HepG2 (cell line): Measurements from ENCODE around the gene MRGPRF. TPM values are rescaled to one million over a fixed set of nuclear protein-coding genes. Genes with fewer than 3 reads are reported as not detected.

ENCODE experiments used
- ATAC-seq: fragments of 200-7000 bp; cut with Tn5 transposase; 3 replicates; pipeline ENCODE4 v1.9.1; 2020; ENCODE audit warnings: mild to moderate bottlenecking, moderate library complexity
- BruUV-seq: library from RNA; stranded (reverse); fragments of 400-500 nt; replicated peaks from 2 replicates; lab custom pipeline; 2021; lab: Mats Ljungman, UMichigan
- CTCF ChIA-PET: fragments of 300-600 bp; formaldehyde crosslinking; extraction: SDS; loops from one replicate; lab custom pipeline; 2021; ENCODE audit warnings: low total read pairs, inconsistent platforms, low intra/inter-chr PET ratio; lab: Yijun Ruan, JAX
- POLR2A ChIA-PET: fragments of 350-600 bp; sonication (Branson Sonifier 250); formaldehyde crosslinking; loops from one replicate; lab custom pipeline; 2020; ENCODE audit warnings: antibody characterized with exemption, inconsistent platforms; lab: Yijun Ruan, JAX
- DNase-seq: peaks from one replicate; pipeline ENCODE4 v3.0.0-alpha.2; 2015; ENCODE audit warnings: low spot score
- FAIRE-seq: peaks from 3 replicates; lab custom pipeline; 2011; peaks lifted over from hg19 to GRCh38; lab: Jason Lieb, UNC
- H2AFZ ChIP-seq: one replicate; pipeline ENCODE4 v1.6.1; 2011; ENCODE audit warnings: low read length, inconsistent platforms
- H3K27ac ChIP-seq: fragments of 300-600 bp; 3 replicates; pipeline ENCODE4 v1.8.0; 2011; ENCODE audit warnings: mixed run types, mild to moderate bottlenecking, mixed read lengths, low read length, inconsistent platforms; ENCODE audit not compliant: insufficient read depth; ENCODE audit errors: extremely low read length
- H3K27me3 ChIP-seq, 2 experiments: fragments of 200-600 bp in 1 of 2; 2 replicates in 1 of 2; 3 replicates in 1 of 2; pipeline versions ENCODE4 v1.6.0 to v1.8.0; 2011; ENCODE audit warnings: low read length in 2 of 2, mild to moderate bottlenecking in 2 of 2, moderate library complexity in 2 of 2, inconsistent platforms in 1 of 2; ENCODE audit not compliant: insufficient read depth in 2 of 2, control insufficient read depth in 1 of 2
- H3K36me3 ChIP-seq, 2 experiments: fragments of 200-600 bp in 1 of 2; replicated peaks in 1 of 2; 2 replicates in 1 of 2; 3 replicates in 1 of 2; pipeline versions ENCODE4 v1.5.1 to v1.8.0; 2011; ENCODE audit warnings: low read length in 2 of 2, inconsistent platforms in 1 of 2; ENCODE audit not compliant: insufficient read depth in 2 of 2, control insufficient read depth in 1 of 2
- H3K4me1 ChIP-seq: 2 replicates; pipeline ENCODE4 v1.5.1; 2012; ENCODE audit warnings: low read length, inconsistent platforms; ENCODE audit not compliant: insufficient read depth
- H3K4me2 ChIP-seq: 2 replicates; pipeline ENCODE4 v1.6.0; 2011; ENCODE audit warnings: low read depth, low read length, inconsistent platforms
- H3K4me3 ChIP-seq, 3 experiments: fragments of 200-600 bp in 1 of 3; sonication (generic), shearing (Covaris generic) in 1 of 3; replicated peaks in 1 of 3; 2 replicates each; pipeline ENCODE4 v1.5.1; 2011 to 2016; ENCODE audit warnings: low read length in 3 of 3, inconsistent platforms in 2 of 3, low read depth in 2 of 3, mild to moderate bottlenecking in 2 of 3, control low read depth in 1 of 3, mixed read lengths in 1 of 3; ENCODE audit not compliant: insufficient read depth in 1 of 3
- H3K79me2 ChIP-seq: one replicate; pipeline ENCODE4 v1.6.1; 2011; ENCODE audit warnings: low read length, inconsistent platforms; ENCODE audit not compliant: insufficient read depth
- H3K9ac ChIP-seq: 2 replicates; pipeline ENCODE4 v1.6.0; 2011; ENCODE audit warnings: mild to moderate bottlenecking, low read depth, low read length, inconsistent platforms; ENCODE audit not compliant: insufficient read depth
- H3K9me3 ChIP-seq: 2 replicates; pipeline ENCODE4 v1.5.1; 2012; ENCODE audit warnings: mild to moderate bottlenecking, low read length
- H4K20me1 ChIP-seq: 2 replicates; pipeline ENCODE4 v1.6.0; 2011; ENCODE audit warnings: inconsistent platforms, mild to moderate bottlenecking, low read length, moderate library complexity; ENCODE audit not compliant: insufficient read depth
- DBP ChIP-seq: sonication (generic); formaldehyde crosslinking; IDR thresholded peaks from 2 replicates; pipeline ENCODE4 v1.4.0; 2020; ENCODE audit warnings: missing genetic modification reagents; ENCODE audit errors: not compliant biosample characterization
- EED ChIP-seq: sonication (generic); formaldehyde crosslinking; IDR thresholded peaks from 2 replicates; pipeline ENCODE4 v1.5.0; 2020; ENCODE audit warnings: mild to moderate bottlenecking, missing genetic modification reagents
- HDAC2 ChIP-seq: sonication (generic); formaldehyde crosslinking; IDR thresholded peaks from 2 replicates; pipeline ENCODE4 v1.4.0; 2020; ENCODE audit warnings: missing genetic modification reagents
- MYNN ChIP-seq: sonication (generic); formaldehyde crosslinking; IDR thresholded peaks from 2 replicates; pipeline ENCODE4 v1.4.0; 2020; ENCODE audit warnings: mild to moderate bottlenecking, low read depth, missing genetic modification reagents
- NAIF1 ChIP-seq: sonication (generic); formaldehyde crosslinking; IDR thresholded peaks from 2 replicates; pipeline ENCODE4 v1.5.0; 2020; ENCODE audit warnings: mild to moderate bottlenecking, missing genetic modification reagents, borderline replicate concordance
- POLR2G ChIP-seq: fragments of 200-400 bp; formaldehyde crosslinking; IDR thresholded peaks from 2 replicates; pipeline ENCODE4 v1.6.1; 2018; ENCODE audit warnings: mild to moderate bottlenecking, low read depth, low read length, moderate library complexity
- PRMT3 ChIP-seq: sonication (generic); formaldehyde crosslinking; IDR thresholded peaks from 2 replicates; pipeline ENCODE4 v1.8.1; 2022; ENCODE audit warnings: low read depth, mild to moderate bottlenecking, moderate library complexity, missing genetic modification reagents, borderline replicate concordance
- SATB2 ChIP-seq: sonication (generic); formaldehyde crosslinking; IDR thresholded peaks from 2 replicates; pipeline ENCODE4 v1.5.0; 2020; ENCODE audit warnings: missing genetic modification reagents
- TMF1 ChIP-seq: sonication (generic); formaldehyde crosslinking; IDR thresholded peaks from 2 replicates; pipeline ENCODE4 v1.8.1; 2022; ENCODE audit warnings: low read depth, missing genetic modification reagents
- ZBTB37 ChIP-seq: sonication (generic); formaldehyde crosslinking; IDR thresholded peaks from 2 replicates; pipeline ENCODE4 v1.4.0; 2020; ENCODE audit warnings: mild to moderate bottlenecking, missing genetic modification reagents
- ZFP82 ChIP-seq: sonication (generic); formaldehyde crosslinking; IDR thresholded peaks from 2 replicates; pipeline ENCODE4 v1.5.1; 2020; ENCODE audit warnings: mild to moderate bottlenecking, missing genetic modification reagents, borderline replicate concordance
- ZFY ChIP-seq: sonication (generic); formaldehyde crosslinking; IDR thresholded peaks from 2 replicates; pipeline ENCODE4 v1.4.0; 2020; ENCODE audit warnings: missing genetic modification reagents
- ZNF235 ChIP-seq: sonication (generic); formaldehyde crosslinking; IDR thresholded peaks from 2 replicates; pipeline ENCODE4 v1.8.1; 2023; ENCODE audit warnings: mild to moderate bottlenecking, missing genetic modification reagents, borderline replicate concordance
- ZNF512 ChIP-seq: sonication (generic); formaldehyde crosslinking; IDR thresholded peaks from 2 replicates; pipeline ENCODE4 v1.4.0; 2020; ENCODE audit warnings: mild to moderate bottlenecking, missing genetic modification reagents
- ZNF552 ChIP-seq: sonication (generic); formaldehyde crosslinking; IDR thresholded peaks from 2 replicates; pipeline ENCODE4 v1.9.0; 2022; ENCODE audit warnings: missing genetic modification reagents, mild to moderate bottlenecking, borderline replicate concordance
- WGBS: methylation state at CpG from one replicate; pipeline ENCODE4 v1.1.6; 2017; ENCODE audit warnings: low lambda C conversion rate; 5-methylcytosine and 5-hydroxymethylcytosine counted together
- in situ Hi-C: cut with HindIII; loops from 2 replicates; pipeline ENCODE4 v1.10.0; 2017; ENCODE audit warnings: low pct_unique_long_range_greater_than_20kb; ENCODE audit not compliant: extremely low pct_ligation_motif_present
- intact Hi-C: fragments of 100-400 bp; cut with micrococcal nuclease; formaldehyde crosslinking; loops from one replicate; pipeline ENCODE4 v1.10.0; 2022; ENCODE audit not compliant: unreplicated experiment
- polyA plus RNA-seq, 8 experiments: library from polyadenylated mRNA; depleted of rRNA in 3 of 8; stranded (reverse) in 7 of 8; unstranded in 1 of 8; fragments of >200 nt; fragmentation: Illumina TruSeq in 4 of 8; extraction: Trizol in 4 of 8; gene quantifications; 2 replicates each; pipeline versions ENCODE4 v1.2.1 to v1.2.3, GENCODE V29; 2011 to 2016; ENCODE audit warnings: low read depth in 4 of 8, missing spikeins in 1 of 8, mixed read lengths in 1 of 8; ENCODE audit not compliant: insufficient read depth in 1 of 8
- total RNA-seq, 5 experiments: library from RNA; depleted of rRNA; stranded (reverse); fragments of >200 nt; fragmentation: Illumina TruSeq; extraction: Trizol; gene quantifications; 2 replicates each; pipeline ENCODE4 v1.2.3, GENCODE V29; 2016; ENCODE audit warnings: low read depth in 1 of 5
- TF ChIP-seq, protein P1 (sequence below): sonication (generic); formaldehyde crosslinking; IDR thresholded peaks from 2 replicates; pipeline ENCODE4 v1.5.1; 2020; ENCODE audit warnings: missing genetic modification reagents, mild to moderate bottlenecking, borderline replicate concordance

Gene MRGPRF
- total and polyA plus RNA-seq, 2 of the 13 experiments (the other 11 are each of a cell fraction or from before 2014, with no cell fraction given), result not detected

DNA sequence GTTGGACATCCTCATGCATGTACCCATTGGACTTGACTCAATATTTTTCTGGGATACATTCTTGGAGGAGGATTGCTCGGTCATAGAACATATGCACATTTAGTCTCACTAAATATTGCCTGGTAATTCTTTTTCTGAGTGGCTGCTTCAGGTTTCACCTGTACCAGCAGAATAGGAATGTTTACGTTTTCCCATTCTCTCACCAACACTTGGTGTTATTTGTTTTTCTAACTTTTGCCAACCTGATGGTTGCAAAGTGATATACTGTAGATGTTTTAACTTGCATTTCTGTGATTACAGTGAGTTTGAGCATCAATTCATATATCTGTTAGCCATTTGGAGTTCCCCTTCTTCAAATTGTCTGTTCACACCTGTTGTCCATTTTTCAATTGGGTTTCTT is 30.9 kb downstream of the MRGPRF start:
- peaks cover 6 to 26% of the 10 kb centered on the region in 2 experiments; a peak in 2 of 5 replicates for H3K27me3 ChIP-seq
- H3K4me3 ChIP-seq, result no peak overlapping the region
- H3K79me2 ChIP-seq, result no peaks in the 10 kb centered on the region
- CTCF ChIA-PET, result no interaction called here
- WGBS, result 30% methylated on average over 2 of the region's 2 CpGs
- in situ Hi-C loops (no loop called here), intact Hi-C loops (no loop called here)
- H4K20me1 ChIP-seq, result no peaks in the 10 kb centered on the region
- FAIRE-seq, result no peak
- BruUV-seq, result no TSS peak
- no peak for TF ChIP-seq ZFP82 (CRISPR knock-in tag)
- no peak for TF ChIP-seq TMF1 (CRISPR knock-in tag)
- no peak for TF ChIP-seq ZNF235 (CRISPR knock-in tag)
- no peak for TF ChIP-seq ZFY (CRISPR knock-in tag)
- no peak for TF ChIP-seq PRMT3 (CRISPR knock-in tag)
- no peak for TF ChIP-seq NAIF1 (CRISPR knock-in tag)
- TF ChIP-seq SATB2 (CRISPR knock-in tag), result no peak
- no peak for TF ChIP-seq EED (CRISPR knock-in tag)
- no peaks in the 10 kb centered on the region for H3K4me1 ChIP-seq
- no peak for DNase-seq
- no peaks in the 10 kb centered on the region for H3K36me3 ChIP-seq
- ATAC-seq, result no peak
- no peak overlapping the region for H3K4me2 ChIP-seq
- POLR2A ChIA-PET, result no interaction called here
- H2AFZ ChIP-seq, result no peak overlapping the region
- H3K9ac ChIP-seq, result no peak overlapping the region
- H3K27ac ChIP-seq, result no peak overlapping the region
- H3K9me3 ChIP-seq, result no peaks in the 10 kb centered on the region

DNA sequence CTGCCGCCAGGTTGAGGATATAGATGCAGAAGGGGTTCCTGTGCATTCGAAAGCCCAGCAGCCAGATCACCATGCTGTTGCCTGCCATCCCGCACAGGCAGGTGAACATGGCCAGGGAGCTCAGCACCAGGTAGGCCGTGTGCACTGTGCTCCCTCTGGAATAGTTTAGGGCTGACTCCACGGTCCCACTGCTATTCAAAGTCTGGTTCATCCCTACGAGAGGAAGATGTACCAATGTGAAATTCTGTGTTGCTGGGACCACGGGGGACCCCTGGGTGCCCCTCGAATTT is 32.3 kb downstream of the MRGPRF start, which contains the start of gene MRGPRD:
Gene MRGPRD (minus strand): TSS at position 211 of the 290 bp plus-strand sequence. CDS start 0 bp downstream, at position 211.
- no TSS peak for BruUV-seq
- H3K4me3 ChIP-seq, result no peak within 1 kb of the TSS
- H3K27ac ChIP-seq, result no peak within 1 kb of the TSS
- ChIA-PET CTCF (no interaction called here), POLR2A (no interaction called here)
- H3K4me1 ChIP-seq, result no peaks in the 10 kb centered on the region
- ATAC-seq, result peak; percentile 35; the same call in 1 of the 3 replicates
- H3K4me2 ChIP-seq, result no peak within 1 kb of the TSS
- peaks cover 6 to 26% of the 10 kb centered on the region in 2 experiments; a peak in 2 of 5 replicates for H3K27me3 ChIP-seq
- no peaks in the 10 kb centered on the region for H4K20me1 ChIP-seq
- no peaks in the 10 kb centered on the region for H3K9me3 ChIP-seq
- H3K9ac ChIP-seq, result no peak within 1 kb of the TSS
- H3K79me2 ChIP-seq, result no peaks in the 10 kb centered on the region
- 15% methylated on average over 6 of the region's 8 CpGs for WGBS
- H2AFZ ChIP-seq, result no peak within 1 kb of the TSS
- no peak for FAIRE-seq
- DNase-seq, result no peak
- intact Hi-C loops (no loop called here), in situ Hi-C loops (no loop called here)
- no peaks in the 10 kb centered on the region for H3K36me3 ChIP-seq
- no peak for TF ChIP-seq ZNF512 (CRISPR knock-in tag)
- TF ChIP-seq HDAC2 (CRISPR knock-in tag), result no peak
- no peak for TF ChIP-seq MYNN (CRISPR knock-in tag)
- TF ChIP-seq DBP (CRISPR knock-in tag), result no peak
- no peak for TF ChIP-seq ZNF552 (CRISPR knock-in tag)
- no peak for TF ChIP-seq ZBTB37 (CRISPR knock-in tag)
- no peak for TF ChIP-seq POLR2G
- TF ChIP-seq, protein P1, sequence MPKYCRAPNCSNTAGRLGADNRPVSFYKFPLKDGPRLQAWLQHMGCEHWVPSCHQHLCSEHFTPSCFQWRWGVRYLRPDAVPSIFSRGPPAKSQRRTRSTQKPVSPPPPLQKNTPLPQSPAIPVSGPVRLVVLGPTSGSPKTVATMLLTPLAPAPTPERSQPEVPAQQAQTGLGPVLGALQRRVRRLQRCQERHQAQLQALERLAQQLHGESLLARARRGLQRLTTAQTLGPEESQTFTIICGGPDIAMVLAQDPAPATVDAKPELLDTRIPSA (CRISPR knock-in tag), result no peak
